DOHH2 (cell line): ENCODE results near the gene KLRK1.

Source experiments
- EZH2phosphoT487 ChIP-seq: fragments of 200-600 bp; sonication (generic); IDR thresholded peaks from 2 replicates; pipeline ENCODE4 v1.6.1; 2017; ENCODE audit warnings: borderline replicate concordance, mild to moderate bottlenecking, antibody characterized with exemption, low read length, moderate library complexity, mixed read lengths
- TF ChIP-seq, protein P1 (sequence below): fragments of 200-600 bp; sonication (generic); IDR thresholded peaks from one replicate; pipeline ENCODE4 v1.5.1; 2014; ENCODE audit warnings: antibody characterized with exemption, mild to moderate bottlenecking, low read depth, low read length; ENCODE audit not compliant: poor library complexity, severe bottlenecking

DNA sequence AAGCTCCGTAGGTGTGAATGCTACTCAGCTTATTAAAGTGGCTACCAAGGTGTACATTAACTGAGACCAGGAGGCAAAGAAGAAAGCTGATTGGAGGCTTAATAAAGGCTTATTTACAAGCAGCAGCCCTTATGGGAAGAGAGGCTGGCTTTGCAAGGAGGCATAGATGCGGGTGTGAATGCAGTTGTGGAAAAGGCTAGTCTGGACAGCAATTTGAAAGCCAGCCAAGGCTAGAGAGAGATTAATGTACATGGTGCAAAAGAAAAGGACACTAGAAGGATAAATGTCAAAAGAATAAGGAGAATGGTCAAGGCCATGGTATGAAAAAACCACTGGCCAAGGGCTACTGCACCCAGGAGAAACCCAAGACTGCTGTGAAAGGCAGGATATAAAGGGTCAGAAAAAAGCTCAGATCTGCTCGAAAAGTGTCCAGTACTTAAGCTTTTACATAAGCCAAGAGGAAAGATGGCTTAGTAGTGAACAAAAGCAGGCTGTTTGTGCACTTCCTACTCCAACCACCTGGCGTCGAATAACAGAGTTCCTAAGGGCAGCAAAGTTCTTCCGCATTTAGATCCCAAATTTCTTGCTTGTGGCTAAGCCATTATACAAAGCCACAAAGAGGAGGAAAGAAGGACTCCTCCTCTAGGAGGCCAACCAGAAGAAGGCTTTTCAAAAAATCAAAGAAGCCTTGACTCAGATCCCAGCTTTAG lies 24.0 kb downstream of the KLRK1 start:
- TF ChIP-seq, protein P1, sequence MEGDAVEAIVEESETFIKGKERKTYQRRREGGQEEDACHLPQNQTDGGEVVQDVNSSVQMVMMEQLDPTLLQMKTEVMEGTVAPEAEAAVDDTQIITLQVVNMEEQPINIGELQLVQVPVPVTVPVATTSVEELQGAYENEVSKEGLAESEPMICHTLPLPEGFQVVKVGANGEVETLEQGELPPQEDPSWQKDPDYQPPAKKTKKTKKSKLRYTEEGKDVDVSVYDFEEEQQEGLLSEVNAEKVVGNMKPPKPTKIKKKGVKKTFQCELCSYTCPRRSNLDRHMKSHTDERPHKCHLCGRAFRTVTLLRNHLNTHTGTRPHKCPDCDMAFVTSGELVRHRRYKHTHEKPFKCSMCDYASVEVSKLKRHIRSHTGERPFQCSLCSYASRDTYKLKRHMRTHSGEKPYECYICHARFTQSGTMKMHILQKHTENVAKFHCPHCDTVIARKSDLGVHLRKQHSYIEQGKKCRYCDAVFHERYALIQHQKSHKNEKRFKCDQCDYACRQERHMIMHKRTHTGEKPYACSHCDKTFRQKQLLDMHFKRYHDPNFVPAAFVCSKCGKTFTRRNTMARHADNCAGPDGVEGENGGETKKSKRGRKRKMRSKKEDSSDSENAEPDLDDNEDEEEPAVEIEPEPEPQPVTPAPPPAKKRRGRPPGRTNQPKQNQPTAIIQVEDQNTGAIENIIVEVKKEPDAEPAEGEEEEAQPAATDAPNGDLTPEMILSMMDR = no peak
- TF ChIP-seq EZH2phosphoT487 = no peak
